Stimulated activated CD4-positive, alpha-beta T cell treated with anti-CD3 and anti-CD28 coated beads, Interleukin-12 subunit alpha, Interleukin-12 subunit beta, amount 100 ng/mL, for 48 hours (primary cell): Measurements from ENCODE around the gene GRB2.
"Not testable (repeated sequence)": the region's sequence is repeated elsewhere in the genome, so short reads cannot be mapped to it uniquely, and the experiment has no call there.

Source experiments
- DNase-seq, 3 donors: peaks; one replicate each; pipeline ENCODE4 v3.0.0-alpha.2; 2020; ENCODE audit warnings: low read depth in 2 of 3, low spot score in 1 of 3

Gene GRB2

DNA sequence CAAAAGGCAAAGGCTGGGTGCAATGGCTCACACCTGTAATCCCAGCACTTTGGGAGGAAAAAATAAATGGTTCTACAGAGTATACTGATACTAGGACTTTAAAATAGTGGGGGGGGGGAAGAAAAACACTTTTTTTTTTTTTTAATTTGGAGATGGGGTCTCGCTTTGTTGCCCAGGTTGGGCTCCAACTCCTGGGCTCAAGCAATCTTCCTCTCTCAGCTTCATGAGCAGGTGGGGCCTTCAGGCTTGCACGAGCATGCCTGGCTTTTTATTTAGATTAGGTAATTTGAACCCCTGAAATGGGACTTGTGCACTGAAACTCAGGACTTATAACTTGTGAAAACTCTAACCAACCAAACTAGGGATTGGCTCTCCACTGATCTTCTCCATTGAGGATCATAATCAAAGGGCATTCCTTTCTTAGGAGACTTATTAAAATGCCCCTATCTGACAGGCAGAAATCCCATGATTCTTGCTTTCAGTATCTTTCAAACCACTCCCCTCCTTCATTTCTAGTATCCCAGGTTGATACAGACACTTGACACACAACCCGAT is 16.9 kb downstream of the GRB2 start:
- no peak for DNase-seq

DNA sequence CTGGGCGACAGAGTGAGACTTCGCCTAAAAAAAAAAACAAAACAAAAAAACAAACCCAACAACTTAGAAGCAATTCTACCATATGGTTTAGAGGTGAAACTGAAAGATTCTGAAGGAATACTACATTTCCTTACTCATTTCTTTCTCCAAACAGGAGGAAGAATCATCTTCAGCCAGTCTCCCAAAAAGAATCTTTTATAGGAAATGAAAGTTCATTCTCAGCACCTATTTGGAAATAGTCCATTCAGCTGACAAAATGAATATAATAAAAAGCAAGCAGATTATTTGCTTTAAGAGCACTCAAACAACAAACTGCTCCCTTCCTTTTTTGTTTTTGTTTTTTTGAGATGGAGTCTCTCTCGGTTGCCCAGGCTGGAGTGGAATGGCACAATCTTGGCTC is 17.7 kb downstream of the GRB2 start:
- no peak for DNase-seq

DNA sequence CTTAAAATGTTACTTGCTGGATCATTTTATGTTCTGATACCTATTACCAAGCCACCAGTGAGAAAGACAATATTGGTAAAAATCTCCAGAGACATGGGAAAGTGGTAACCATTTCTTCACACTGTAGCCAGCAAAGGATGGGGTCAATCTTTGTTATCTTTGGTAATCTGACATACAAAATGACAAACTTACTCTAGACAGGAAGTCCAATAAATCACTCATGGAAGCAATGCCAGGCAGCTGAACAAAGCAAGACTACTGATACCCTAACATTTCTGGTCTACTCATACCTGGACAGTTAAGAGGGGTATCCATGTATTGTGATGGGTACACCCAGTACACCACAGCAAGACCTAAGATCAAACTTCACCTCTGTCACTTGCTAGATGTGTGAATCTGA is 19.0 kb downstream of the GRB2 start:
- DNase-seq, result no peak

DNA sequence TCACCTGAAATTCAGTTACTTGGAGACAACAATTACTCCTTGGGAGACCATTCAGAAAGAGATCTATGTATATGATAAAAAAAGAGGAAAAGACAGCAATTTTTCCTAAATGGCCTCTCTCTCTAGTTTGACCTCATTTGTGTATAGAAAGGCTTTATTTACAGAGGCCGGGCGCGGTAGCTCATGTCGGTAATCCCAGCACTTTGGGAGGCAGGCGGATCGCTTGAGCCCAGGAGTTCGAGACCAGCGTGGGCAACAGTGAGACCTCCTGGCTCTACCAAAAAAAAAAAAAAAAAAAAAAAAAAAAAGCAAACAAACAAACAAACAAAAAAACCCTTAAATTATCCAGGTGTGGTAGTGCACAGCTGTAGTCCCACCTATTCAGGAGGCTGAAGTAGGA is 20.7 kb downstream of the GRB2 start:
- no peak for DNase-seq

DNA sequence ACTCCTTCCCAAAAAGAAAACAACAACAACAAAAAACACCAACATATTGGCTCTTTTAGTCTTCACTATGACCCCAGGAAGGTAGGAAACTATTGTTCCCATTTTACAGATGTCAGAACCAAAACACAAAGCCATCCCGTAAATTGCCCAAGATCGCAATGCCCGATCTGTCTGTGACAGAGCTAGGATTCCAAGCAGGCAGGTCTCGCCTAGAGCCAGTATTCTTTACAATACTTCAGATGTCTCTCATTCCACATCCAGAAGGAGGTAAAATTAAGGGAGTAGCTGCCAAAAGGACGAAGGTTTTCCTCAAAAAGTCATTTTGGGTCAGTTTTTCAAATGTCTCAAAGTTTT is 21.7 kb downstream of the GRB2 start:
- no peak for DNase-seq

DNA sequence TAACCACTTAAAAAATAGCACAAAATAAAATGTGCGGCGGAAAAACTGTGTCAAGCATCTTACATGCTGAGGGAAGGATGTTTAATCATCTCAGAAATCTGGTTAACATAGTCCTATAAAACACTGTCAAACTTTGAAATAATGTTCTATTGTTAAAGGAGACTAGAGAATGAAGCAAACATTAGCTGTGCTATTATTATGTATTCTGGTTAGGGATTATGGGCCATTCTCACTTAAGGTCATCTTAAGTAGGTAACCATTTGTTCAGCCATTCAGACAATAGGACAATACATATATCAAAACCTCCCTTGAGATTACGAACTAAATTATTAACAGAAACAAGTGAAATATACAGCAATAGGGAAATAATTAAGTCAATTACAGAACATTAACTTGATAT is 24.7 kb downstream of the GRB2 start:
- no peak for DNase-seq

DNA sequence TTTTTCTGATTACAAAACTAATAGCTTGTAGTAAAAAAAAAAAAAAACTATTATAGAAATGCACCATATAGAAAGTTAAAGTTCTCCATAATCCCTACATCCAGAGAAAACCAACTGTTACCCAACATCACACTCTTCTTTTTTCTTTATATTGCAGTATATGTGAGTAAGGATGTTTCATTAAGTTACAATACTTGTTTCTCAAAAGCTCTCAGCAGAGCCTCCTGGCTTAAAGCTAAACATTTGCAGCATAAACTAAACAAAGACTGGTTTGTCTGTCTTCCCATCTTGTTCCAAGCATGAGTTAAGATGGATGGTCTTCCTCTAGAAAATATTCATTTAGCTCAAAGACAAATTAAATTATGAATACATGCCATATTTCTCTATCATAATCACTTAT is 25.2 kb downstream of the GRB2 start:
- DNase-seq, result no peak

DNA sequence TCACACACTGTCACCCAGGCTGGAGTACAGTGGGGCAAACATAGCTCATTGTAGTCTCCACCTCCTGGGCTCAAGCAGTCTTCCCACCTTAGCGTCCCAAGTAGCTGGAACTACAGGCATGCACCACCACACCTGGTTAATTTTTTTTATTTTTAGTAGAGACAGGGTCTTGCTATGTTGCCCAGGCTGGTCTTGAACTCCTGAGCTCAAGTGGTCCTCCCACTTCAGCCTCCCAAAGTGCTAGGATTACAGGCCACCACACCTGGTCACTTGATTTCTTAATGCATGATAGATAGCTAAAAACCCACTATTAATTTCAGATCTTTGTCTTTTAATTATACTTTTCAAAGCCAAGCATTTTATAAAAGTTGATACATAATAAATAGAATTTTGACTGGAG is 26.1 kb downstream of the GRB2 start:
- DNase-seq, result not testable (repeated sequence)

DNA sequence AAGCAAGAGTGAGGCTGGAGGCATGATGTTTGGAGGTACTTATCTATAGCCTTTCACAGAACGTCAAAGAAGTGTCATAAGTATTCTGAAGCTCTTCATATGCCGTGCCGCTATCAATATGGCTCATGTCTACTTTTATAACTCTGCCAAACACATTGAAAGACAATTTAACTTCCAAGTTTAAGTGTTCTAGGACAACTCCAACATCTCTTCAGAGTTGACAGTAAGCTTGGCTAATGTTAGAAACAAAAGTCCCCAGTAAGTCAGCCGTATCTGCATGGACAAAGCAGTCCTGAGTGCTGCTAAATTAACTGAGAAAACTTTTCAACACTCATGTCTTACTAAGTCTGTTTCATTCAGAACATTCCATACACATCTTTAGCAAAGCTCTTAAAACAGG is 32.2 kb downstream of the GRB2 start:
- DNase-seq, result no peak

DNA sequence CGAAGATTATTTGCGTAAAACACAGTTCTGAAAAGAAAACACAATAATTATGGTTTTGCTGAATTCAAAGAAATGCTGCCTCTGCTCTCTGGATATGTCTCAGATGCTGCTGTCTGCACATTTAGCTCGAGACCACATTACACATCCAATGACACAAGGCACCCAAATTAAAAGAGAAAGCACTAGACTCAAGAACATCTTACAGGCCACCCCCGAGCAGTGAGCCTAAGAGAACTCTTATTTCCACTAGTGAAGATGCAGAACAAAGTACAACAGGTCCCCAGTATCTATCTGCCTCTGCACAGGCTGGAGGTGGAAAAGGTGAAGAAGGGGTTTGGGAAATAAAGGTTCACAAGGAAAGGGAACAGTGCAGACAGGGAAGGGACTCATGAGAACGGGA is 33.5 kb downstream of the GRB2 start:
- DNase-seq, result peak in 1 of 3 donors; percentile 15

DNA sequence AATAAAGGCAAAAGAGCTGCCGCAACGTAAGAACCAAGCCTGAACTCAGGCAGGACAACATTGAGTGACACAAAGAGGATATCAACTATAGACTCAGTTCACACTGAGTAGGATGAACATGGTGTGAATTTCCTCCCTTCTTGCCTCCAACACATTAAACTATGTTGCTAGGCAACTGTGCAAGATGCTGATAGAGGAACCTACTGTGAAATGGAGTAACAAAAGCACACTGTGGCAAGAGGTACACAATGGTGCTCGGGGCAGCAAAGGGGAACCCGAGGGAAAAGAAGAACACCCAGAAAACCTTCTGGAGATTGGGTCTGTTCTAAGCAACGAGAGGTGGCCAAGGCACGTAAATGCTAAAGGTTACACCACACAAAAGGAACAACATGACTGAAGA is 34.1 kb downstream of the GRB2 start:
- DNase-seq, result no peak

DNA sequence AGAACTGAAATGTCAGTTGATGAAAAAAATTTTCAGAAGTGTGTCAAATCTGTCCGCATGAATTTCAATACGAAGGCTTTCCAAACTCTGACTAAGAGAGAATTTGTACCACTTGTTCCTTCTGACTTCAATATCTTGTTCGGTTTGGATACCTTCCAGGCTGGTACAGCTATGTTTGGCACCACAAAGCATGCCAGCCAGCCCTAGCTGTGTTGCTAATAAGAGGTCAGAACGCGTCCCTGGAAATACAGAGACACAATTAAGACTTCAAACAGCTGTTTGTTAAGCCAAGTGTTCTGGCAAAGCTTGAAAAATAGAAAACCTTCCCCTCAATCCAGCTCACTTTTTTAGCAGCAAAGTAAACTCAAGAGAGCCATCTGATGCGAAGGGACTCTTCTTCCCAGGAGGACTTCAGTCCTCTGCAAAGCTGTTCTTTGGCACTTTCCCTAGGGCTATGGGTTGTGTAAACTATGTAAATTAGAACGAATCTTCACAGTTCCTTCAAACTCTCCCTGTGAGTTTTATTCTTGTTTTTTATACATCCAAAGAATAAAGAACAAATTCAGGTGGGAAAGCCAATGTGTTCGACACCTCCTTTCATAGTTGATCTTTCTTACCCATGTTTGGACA is 35.1 kb downstream of the GRB2 start:
- no peak for DNase-seq

DNA sequence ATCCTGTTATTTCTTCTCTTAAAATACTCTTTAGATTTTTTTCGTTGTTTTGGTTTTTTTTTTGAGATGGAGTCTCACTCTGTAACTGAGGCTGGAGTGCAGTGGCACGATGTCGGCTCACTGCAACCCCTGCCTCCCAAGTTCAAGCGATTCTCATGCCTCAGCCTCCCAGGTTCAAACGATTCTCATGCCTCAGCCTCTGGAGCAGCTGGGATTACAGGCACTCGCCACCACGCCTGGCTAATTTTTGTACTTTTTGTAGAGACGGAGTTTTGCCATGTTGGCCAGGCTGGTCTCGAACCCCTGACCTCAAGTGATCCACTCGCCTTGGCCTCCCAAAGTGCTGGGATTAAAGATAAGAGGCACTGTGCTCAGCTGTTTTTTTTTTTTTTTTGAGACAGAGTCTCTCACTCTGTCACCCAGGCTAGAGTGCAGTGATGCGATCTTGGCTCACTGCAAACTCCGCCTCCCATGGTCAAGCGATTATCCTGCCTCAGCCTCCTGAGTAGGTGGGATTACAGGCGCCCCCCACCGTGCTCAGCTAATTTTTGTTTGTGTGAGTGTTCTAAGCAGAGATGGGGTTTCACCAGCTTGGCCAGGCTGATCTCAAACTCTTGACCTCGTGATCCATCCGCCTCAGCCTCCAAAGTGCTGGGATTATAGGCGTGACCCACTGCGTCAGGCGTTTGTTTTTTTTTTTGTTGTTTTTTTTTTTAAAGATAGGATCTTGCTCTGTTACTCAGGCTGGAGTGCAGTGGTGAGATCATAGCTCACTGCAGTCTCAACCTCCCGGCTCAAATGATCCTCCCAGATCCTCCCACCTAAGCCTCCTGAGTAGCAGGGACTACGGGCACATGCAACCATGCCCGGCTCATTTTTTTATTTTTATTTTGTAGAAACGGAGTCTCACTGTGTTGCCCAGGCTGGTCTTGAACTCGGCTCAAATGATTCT is 37.4 kb downstream of the GRB2 start:
- not testable (repeated sequence) for DNase-seq

DNA sequence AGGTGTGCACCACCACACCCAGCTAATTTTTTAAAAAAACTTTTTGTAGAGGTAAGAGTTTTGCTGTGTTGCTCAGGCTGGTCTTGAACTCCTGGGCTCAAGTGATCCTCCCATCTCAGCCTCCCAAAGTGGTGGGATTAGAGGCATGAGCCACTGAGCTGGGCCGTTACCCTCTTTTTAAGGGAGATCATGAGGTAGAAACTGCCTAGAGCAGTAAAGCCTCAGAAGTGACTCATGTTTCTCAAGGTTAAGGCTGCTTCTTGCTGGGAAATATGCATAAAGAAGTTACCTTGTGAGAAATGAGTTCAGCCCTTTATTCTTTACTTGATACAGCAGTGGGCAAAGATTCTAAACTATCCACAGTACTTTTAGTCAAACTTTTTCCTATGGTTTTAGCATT is 38.2 kb downstream of the GRB2 start:
- no peak for DNase-seq

DNA sequence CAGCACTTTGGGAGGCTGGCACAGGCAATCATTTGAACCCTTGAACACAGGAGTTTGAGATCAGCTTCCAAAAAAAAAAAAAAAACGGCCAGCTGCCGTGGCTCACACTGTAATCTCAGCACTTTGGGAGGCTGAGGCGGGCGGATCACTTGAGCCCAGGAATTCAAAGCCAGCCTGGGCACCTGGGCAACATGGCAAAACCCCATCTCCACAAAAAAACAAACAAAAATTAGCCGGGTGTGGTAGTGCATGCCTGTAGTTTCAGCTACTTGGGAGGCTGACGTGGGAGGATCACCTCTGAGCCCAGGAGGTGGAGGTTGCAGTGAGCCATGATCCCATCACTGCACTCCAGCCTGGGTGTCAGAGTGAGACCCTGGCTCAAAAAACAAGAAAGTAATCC is 39.0 kb downstream of the GRB2 start:
- DNase-seq, result no peak

DNA sequence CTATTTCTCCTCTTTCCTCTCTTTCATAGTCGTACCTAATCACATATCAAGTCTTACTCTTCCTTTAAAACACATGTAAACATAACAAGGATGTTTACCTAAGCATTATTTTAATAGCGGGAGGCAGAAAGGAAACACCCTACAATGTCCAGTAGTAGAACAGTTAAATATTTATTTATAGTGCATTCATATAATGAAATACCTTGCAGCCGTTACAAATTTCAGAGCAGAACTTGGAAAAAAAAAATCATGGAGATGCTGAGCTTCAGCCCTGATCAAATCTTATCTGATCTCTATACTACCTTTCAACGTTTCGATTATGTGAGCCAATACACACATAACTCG is 39.6 kb downstream of the GRB2 start:
- no peak for DNase-seq

DNA sequence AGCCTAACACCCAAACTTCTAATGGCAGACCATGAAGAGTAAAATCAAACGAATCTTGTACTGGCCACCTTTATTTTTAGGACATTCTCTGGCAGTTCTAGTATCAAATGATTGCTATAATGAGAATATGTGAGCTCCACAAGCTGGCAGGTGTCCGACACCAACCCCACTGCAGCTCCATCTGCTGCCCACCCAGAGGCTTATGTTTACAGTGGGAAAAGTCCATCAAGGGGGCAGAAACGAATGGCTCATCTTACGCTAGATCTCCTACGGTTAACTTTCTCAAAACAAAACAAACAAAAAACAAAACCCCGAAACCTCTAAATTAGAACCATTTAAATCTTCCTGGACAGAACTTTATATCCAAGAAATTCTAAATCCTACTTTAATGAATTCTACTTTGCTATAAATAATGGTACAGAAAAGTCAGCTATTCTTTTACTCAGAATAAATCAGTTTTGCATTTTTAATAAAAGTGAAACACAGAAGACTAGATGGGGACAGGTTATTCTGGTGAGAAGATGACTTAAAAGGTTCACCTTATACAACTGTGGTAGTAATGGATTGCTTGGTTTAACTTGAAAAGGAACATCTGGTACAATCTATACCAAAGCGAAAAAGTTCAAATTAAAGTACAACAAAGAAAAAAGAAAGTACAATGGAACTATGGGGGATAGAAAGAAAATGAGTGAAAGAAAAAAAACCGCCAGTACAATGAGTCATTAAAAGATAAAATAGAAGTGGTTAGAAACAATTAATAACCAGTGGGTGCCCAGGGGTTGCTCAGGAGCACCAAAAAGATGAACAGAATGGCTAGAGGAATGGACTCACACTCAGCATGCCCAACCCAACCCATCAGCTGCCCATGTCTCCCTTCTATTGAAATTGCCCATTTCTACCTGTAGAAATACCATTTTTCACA is 40.2 kb downstream of the GRB2 start:
- DNase-seq, result no peak

DNA sequence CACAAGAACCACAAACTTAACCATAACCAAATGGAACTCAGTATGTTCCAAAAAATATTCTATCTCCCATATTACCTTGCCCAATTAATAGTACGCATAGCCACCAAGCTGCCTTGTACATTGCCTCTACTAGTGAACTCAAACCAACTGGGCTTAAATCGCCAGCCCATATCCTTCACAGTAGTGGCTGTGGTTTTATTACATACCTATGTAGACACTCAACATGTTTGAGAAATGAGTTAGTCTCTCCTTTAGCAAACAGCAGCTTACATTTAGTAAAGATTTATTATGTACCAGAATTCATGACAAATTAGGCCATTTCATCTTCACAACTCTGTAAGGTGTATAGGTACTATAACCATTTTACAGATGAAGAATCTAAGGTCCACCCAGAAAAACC is 41.4 kb downstream of the GRB2 start:
- no peak for DNase-seq

DNA sequence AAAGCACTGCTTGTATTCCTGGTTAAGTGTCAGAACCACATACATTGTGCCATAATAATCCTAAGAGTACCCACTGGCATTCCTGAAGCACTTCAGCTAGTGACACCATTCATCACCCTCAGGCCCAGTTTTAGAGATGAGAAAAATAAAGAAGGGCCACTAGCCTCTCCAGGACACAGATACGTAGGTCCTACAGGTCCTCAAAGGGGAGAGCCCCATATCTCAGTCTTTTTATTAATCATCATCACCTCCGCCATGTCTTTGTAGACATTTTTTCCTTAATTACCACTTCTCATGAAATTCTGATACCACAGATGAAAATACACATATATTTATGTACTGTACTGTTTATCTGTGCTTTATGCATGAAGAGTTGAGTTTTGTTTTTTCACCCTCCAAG is 43.5 kb downstream of the GRB2 start:
- DNase-seq, result no peak

DNA sequence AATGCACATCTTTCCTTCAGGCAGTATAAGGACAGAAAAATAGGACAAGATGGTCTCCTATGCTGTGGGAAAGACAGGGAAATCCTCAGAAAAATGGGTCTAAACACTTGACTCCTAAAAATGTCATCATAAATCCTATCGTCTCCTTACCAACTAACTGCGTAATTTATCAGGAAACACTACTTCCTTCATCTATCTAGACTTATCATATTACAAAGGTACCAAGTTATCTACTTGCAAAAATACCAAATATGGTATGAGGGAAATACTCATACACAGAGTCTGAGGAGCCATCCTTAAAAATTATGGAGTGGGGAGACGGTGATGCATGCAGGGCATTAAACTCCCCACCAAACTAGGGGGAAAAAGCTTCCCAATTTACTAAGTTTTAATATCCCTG is 44.1 kb downstream of the GRB2 start:
- no peak for DNase-seq

DNA sequence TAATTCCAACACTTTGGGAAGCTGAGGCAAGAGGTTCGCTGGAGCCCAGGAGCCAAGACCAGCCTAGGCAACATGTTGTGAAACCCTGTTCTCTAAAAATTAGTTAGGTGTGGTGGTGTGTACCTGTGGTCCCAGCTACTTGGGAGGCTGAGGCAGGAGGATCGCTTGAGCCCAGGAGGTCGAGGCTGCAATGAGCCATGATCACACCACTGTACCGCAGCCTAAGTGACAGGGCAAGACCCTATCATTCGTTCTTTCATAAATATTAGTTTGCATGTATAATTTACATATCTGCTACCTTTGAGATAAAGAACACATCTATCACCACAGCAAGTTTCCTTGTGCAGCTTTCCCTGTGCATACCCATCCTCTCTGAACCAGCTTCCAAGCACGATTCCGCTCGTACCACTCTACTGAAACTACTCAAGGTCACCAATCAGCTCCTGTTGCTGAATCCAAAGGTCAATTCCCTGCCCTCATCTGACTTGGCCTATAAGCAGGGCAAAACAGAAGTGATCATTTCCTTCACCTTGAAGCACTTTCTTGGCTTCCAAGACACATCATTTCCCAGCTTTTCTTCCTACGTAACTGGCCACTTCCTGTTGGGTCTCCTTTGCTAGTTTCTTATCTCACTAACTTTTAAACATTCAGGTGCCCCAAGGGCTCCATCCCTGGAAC is 49.1 kb downstream of the GRB2 start:
- no peak for DNase-seq
